Measurements from ENCODE around the gene TGM6. TPM values are rescaled to one million over a fixed set of nuclear protein-coding genes. Genes with fewer than 3 reads are reported as not detected.

The TGM6 gene
- total RNA-seq, 1 experiment from 2014 or later = not detected

DNA sequence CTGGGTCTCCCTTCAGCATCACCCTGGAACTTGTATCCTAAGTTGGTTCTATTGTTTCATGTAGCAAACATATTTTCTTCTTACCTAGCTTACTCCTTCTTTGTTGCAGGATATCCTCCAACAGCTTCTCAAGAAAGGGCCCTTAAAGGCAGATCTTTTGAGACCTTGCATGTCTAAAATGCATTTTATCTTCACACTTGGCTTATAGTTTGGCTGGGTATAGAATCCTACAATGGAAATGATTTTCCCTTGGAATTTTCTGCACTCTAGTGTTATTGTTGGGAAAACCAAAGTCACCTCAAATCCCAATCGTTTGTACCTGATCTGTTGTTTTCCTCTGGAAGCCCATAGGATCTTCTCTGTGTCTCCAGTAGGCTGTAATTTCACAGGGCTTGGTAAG lies 12.1 kb upstream of the TGM6 start:
- no peak overlapping the region for H3K4me2 ChIP-seq (ENCODE audit: insufficient read depth, insufficient read length, low read length)
- no peak overlapping the region for H2BK120ac ChIP-seq (ENCODE audit: low read depth, low read length, poor library complexity, severe bottlenecking)
- no peak overlapping the region for H3K9ac ChIP-seq (ENCODE audit: extremely low read depth, insufficient read length, low read length)
- no peaks in the 10 kb centered on the region for H3K23me2 ChIP-seq (ENCODE audit: insufficient read length, low read depth, low read length, poor library complexity, severe bottlenecking)
- no peaks in the 10 kb centered on the region for H3K79me2 ChIP-seq (ENCODE audit: insufficient read depth, low read length)
- no peaks in the 10 kb centered on the region for H3K4me1 ChIP-seq (ENCODE audit: insufficient read depth, low read length)
- WGBS (ENCODE audit: extremely low coverage, insufficient read length, low lambda C conversion rate) = no CpG with 5 or more reads among the region's 1 CpG
- H3K4ac ChIP-seq (ENCODE audit: low read depth, low read length) = no peak overlapping the region
- no peak overlapping the region for H2BK12ac ChIP-seq (ENCODE audit: insufficient read length, low read depth, low read length)
- no peaks in the 10 kb centered on the region for H3K9me3 ChIP-seq (ENCODE audit: control insufficient read depth, low read depth, low read length)
- H3K36me3 Mint-ChIP-seq (ENCODE audit: insufficient read depth in 1 of 3, low read depth in 3 of 3) = no peaks in the 10 kb centered on the region
- no peak overlapping the region for H3K4me3 Mint-ChIP-seq
- no peaks in the 10 kb centered on the region for H3K27me3 ChIP-seq (ENCODE audit: insufficient read depth, low read length)
- H4K20me1 ChIP-seq (ENCODE audit: control insufficient read depth, insufficient read depth, insufficient read length) = no peaks in the 10 kb centered on the region
- no peaks in the 10 kb centered on the region for H3K79me1 ChIP-seq (ENCODE audit: insufficient read depth, low read depth, low read length, poor library complexity, severe bottlenecking)
- no peak overlapping the region for H3K18ac ChIP-seq (ENCODE audit: insufficient read length, low read depth, low read length)
- H3K9me3 Mint-ChIP-seq = no peaks in the 10 kb centered on the region; a peak in 1 of 5 replicates
- no peak for TF ChIP-seq CTCF (conservative IDR thresholded peaks at IDR 0.05)
- DNase-seq = no peak
- no peak overlapping the region for H3K56ac ChIP-seq (ENCODE audit: insufficient read length, low read depth, low read length)
- H2BK5ac ChIP-seq (ENCODE audit: insufficient read length, low read length) = no peak overlapping the region
- no peak overlapping the region for H2BK15ac ChIP-seq (ENCODE audit: low read depth, low read length)
- no peak overlapping the region for H2AK5ac ChIP-seq (ENCODE audit: insufficient read length, low read length)
- H4K8ac ChIP-seq (replicated peaks; ENCODE audit: insufficient read length, low read depth, low read length) = no peak overlapping the region
- H3T11ph ChIP-seq (ENCODE audit: low read length) = no peak overlapping the region
- no peak overlapping the region for H3K23ac ChIP-seq (ENCODE audit: insufficient read length, low read depth, low read length)
- H3K27me3 Mint-ChIP-seq (ENCODE audit: low read depth) = peaks cover 5% of the 10 kb centered on the region
- H3K27ac ChIP-seq (ENCODE audit: insufficient read length, low read depth, low read length) = no peak overlapping the region
- H3K27ac Mint-ChIP-seq = no peak overlapping the region
- H3K4me1 Mint-ChIP-seq = peaks cover 3% of the 10 kb centered on the region in 2 experiments; a peak in 3 of 4 replicates
- no peak overlapping the region for H4K91ac ChIP-seq (ENCODE audit: insufficient read length, low read depth, low read length)
- H2AFZ ChIP-seq (ENCODE audit: low read length) = no peak overlapping the region
- H2BK20ac ChIP-seq (ENCODE audit: low read depth, low read length, poor library complexity, severe bottlenecking) = no peak overlapping the region
- no peak overlapping the region for H3K14ac ChIP-seq (ENCODE audit: insufficient read depth, low read length)
- H4K5ac ChIP-seq (ENCODE audit: insufficient read length, low read depth, low read length) = no peak overlapping the region

Data from H9 (cell line).